ENCODE results near the gene XRCC4. TPM values are rescaled to one million over a fixed set of nuclear protein-coding genes. Genes with fewer than 3 reads are reported as not detected.

The XRCC4 gene
- total RNA-seq = 1 to 10 TPM; 1.8 to 3.5 (median 2.6) TPM

DNA sequence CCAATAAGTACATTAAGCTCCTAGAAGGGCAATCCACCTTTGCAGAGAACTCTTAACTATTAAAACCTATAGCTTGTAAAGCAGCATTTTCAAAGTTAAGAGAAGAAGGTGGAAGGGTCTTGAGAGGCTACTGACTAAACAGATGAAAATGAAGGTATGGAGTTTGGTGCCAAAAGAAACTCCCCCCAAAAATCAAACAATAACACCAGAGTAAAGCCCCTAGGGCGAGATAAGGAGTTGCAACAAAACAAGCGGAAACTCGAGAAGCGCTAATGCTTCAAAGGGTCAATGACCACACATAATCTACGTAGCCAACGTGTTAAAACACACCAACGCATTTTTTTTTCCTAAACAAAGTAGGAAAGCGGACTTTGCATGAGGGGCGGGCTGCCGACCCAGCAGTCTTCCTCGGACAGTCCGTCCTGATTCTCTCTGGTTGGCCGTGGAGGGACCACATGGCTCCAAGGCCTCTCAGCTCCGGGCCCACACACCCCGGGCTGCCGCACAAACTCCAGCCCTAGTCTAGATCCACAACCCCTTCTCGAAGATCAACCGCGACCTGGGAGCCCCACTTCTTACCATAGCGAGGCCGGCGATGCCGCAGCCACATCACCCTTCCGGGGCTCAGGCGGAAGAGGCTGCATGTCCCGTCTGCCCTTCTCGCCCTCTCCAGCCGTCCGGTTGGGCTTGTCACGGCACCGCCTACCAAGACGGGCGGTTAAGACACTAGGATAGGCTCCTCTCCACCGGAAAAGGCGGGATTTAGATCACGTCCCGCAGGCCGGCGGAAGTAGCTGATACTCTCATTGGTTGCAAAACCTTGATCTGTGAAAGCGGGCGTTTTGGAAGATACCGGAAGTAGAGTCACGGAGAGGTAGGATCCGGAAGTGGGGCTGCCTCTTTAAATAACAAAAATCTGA, at the start of gene XRCC4, which contains the start of gene TMEM167A:
XRCC4 (plus strand) TSS at position 806 of the 920 bp plus-strand sequence. CDS start 27,373 bp downstream, outside the sequence.
TMEM167A (minus strand) TSS at position 653 of the 920 bp plus-strand sequence; CDS start at position 582, 71 bp downstream.
- H3K4me1 ChIP-seq = peaks cover 29 to 36% of the 10 kb centered on the region in 2 donors
- DNase-seq (peak; percentile 97), ATAC-seq (peak; percentile 99 to 100)
- peak within 1 kb of the TSS; percentile 74 to 97 (median 88) for H3K4me3 ChIP-seq
- TF ChIP-seq POLR2A (IDR thresholded peaks at IDR 0.05) = peak; percentile 76 to 86
- TF ChIP-seq, protein P1, sequence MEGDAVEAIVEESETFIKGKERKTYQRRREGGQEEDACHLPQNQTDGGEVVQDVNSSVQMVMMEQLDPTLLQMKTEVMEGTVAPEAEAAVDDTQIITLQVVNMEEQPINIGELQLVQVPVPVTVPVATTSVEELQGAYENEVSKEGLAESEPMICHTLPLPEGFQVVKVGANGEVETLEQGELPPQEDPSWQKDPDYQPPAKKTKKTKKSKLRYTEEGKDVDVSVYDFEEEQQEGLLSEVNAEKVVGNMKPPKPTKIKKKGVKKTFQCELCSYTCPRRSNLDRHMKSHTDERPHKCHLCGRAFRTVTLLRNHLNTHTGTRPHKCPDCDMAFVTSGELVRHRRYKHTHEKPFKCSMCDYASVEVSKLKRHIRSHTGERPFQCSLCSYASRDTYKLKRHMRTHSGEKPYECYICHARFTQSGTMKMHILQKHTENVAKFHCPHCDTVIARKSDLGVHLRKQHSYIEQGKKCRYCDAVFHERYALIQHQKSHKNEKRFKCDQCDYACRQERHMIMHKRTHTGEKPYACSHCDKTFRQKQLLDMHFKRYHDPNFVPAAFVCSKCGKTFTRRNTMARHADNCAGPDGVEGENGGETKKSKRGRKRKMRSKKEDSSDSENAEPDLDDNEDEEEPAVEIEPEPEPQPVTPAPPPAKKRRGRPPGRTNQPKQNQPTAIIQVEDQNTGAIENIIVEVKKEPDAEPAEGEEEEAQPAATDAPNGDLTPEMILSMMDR (IDR thresholded peaks at IDR 0.05 in 4 of 5, conservative IDR thresholded peaks at IDR 0.05 in 1 of 5) = no peak
- in situ Hi-C loops (cut with MboI; ENCODE audit: low sequenced_read_pairs in 4 of 4) (no loop called here), intact Hi-C loops (cut with DNase I; ENCODE audit: low total_unique reads) (loop anchor here (10.0 kb wide), 2 partner anchors 742 to 1102 kb away; partner anchors contain the start of gene ATG10)
- H3K27ac ChIP-seq = peak within 1 kb of the TSS; percentile 87 to 93 (median 92)
- H3K36me3 ChIP-seq = no peaks in the 10 kb centered on the region
- no peaks in the 10 kb centered on the region for H3K27me3 ChIP-seq
- H3K9me3 ChIP-seq = no peaks in the 10 kb centered on the region

DNA sequence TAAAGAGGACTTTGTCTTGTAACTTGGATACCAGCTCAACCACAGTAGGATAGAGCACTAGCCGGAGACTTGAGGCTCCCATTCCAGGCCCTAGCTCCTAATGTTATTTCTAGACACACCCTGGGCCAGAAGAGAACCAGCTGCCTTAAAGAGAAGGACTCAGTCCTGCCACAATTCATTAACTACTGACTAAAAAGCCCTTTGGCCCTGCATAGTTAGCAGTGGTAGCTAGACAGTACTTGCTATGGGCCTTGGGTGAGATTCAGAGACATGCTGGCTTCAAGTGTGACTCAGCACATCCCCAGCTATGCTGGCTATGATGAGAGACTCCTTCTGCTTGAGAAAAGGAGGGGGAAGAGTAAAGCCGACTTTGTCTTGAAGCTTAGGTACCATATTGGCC, 47.4 kb upstream of the XRCC4 start:
- in situ Hi-C loops (cut with MboI; ENCODE audit: low sequenced_read_pairs in 4 of 4) (no loop called here), intact Hi-C loops (cut with DNase I; ENCODE audit: low total_unique reads) (no loop called here)
- no peaks in the 10 kb centered on the region for H3K4me1 ChIP-seq
- TF ChIP-seq, protein P1 (IDR thresholded peaks at IDR 0.05 in 4 of 5, conservative IDR thresholded peaks at IDR 0.05 in 1 of 5) = no peak
- no peaks in the 10 kb centered on the region for H3K27me3 ChIP-seq
- no peak overlapping the region for H3K4me3 ChIP-seq
- no peaks in the 10 kb centered on the region for H3K36me3 ChIP-seq
- H3K9me3 ChIP-seq = no peaks in the 10 kb centered on the region
- no peak for DNase-seq
- ATAC-seq = no peak
- H3K27ac ChIP-seq = no peak overlapping the region

DNA sequence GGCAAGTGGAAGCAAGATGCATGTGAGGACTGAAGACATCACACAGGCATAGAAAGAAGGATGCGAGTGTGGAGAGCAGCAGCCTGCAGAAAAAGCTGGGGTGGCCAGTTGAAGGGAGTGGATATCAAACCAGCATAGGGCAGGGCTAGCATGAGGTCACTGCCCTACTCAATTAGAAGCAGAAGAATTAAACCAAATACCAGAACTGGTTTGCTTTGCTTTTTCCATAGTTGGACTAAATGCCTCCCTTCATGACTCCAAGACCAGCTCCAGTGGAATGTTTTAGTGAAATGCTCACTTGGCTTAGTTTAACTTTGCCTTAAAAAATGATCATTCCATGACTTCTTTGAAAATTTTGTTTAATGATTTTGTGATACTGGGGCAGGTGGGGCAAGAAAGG, 46.0 kb upstream of the XRCC4 start:
- H3K4me1 ChIP-seq = peaks cover 0 to 5% of the 10 kb centered on the region in 2 donors
- ATAC-seq = no peak
- in situ Hi-C loops (cut with MboI; ENCODE audit: low sequenced_read_pairs in 4 of 4) = no loop called here
- H3K4me3 ChIP-seq = no peak overlapping the region
- TF ChIP-seq, protein P1 (IDR thresholded peaks at IDR 0.05 in 4 of 5, conservative IDR thresholded peaks at IDR 0.05 in 1 of 5) = no peak
- no peak for TF ChIP-seq POLR2A (IDR thresholded peaks at IDR 0.05)
- no peaks in the 10 kb centered on the region for H3K36me3 ChIP-seq
- no peak for DNase-seq
- no peak overlapping the region for H3K27ac ChIP-seq
- no peaks in the 10 kb centered on the region for H3K9me3 ChIP-seq
- intact Hi-C loops (cut with DNase I; ENCODE audit: low total_unique reads) = no loop called here
- no peaks in the 10 kb centered on the region for H3K27me3 ChIP-seq

DNA sequence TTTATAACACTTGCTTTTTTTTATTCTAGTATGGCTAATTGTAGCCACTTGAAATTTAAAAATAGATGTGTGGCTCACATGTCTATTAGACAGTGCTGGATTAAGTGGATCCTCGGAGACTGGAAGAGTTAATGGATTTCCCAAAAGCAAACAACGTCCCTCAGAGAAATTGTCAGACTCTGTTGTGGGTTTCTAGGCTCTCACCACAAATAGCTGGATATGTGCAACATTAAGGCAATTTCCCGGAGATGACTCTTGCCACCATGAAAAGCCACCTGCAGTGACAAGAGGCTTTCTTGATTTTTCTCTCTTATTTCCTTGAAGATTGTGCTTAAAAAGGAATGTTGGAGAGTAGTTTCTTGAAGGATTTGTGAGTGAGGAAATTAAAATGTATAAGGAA, 43.3 kb upstream of the XRCC4 start:
- Histone ChIP-seq H3K36me3 (no peaks in the 10 kb centered on the region), H3K27me3 (no peaks in the 10 kb centered on the region), H3K4me1 (peaks cover 0 to 5% of the 10 kb centered on the region in 2 donors), H3K4me3 (no peak overlapping the region), H3K9me3 (no peaks in the 10 kb centered on the region), H3K27ac (no peak overlapping the region)
- TF ChIP-seq, protein P1 (IDR thresholded peaks at IDR 0.05 in 4 of 5, conservative IDR thresholded peaks at IDR 0.05 in 1 of 5) = no peak
- TF ChIP-seq POLR2A (IDR thresholded peaks at IDR 0.05) = no peak
- ATAC-seq (no peak), DNase-seq (no peak)
- in situ Hi-C loops (cut with MboI; ENCODE audit: low sequenced_read_pairs in 4 of 4) (no loop called here), intact Hi-C loops (cut with DNase I; ENCODE audit: low total_unique reads) (no loop called here)

Data from gastrocnemius medialis (tissue), 4 donors.